Left ventricle myocardium inferior (tissue), 1 donor: ENCODE results near the gene MGLL. TPM values are rescaled to one million over a fixed set of nuclear protein-coding genes. Genes with fewer than 3 reads are reported as not detected.

Source experiments
- DNase-seq: peaks from one replicate; pipeline ENCODE4 v3.0.0-alpha.2; 2020
- H3K27ac ChIP-seq: fragments of 200-600 bp; replicated peaks from 2 replicates; pipeline ENCODE4 v1.8.0; 2021
- H3K27me3 ChIP-seq: fragments of 200-600 bp; 2 replicates; pipeline ENCODE4 v1.8.0; 2021; ENCODE audit warnings: low read depth
- H3K36me3 ChIP-seq: fragments of 200-600 bp; 2 replicates; pipeline ENCODE4 v1.8.0; 2021
- H3K4me1 ChIP-seq: fragments of 200-600 bp; 2 replicates; pipeline ENCODE4 v1.8.0; 2021
- H3K4me3 ChIP-seq: fragments of 200-600 bp; 2 replicates; pipeline ENCODE4 v1.8.0; 2021; ENCODE audit warnings: mild to moderate bottlenecking, moderate library complexity
- H3K9me3 ChIP-seq: fragments of 200-600 bp; replicated peaks from 2 replicates; pipeline ENCODE4 v1.8.0; 2021
- intact Hi-C: fragments of 100-400 bp; cut with micrococcal nuclease; formaldehyde crosslinking; loops from one replicate; pipeline ENCODE4 v1.11.0; 2022
- total RNA-seq: library from RNA; stranded (reverse); fragmentation: NEBNext Ultra II Directional; extraction: Animal tissue kit (Norgen Biotek cat#: 25700); gene quantifications from one replicate; pipeline ENCODE4 v1.2.1, GENCODE V29; 2021
- TF ChIP-seq, protein P1 (sequence below): fragments of 200-600 bp; IDR thresholded peaks from 2 replicates; pipeline ENCODE4 v1.8.0; 2021; ENCODE audit warnings: antibody characterized with exemption, mild to moderate bottlenecking, borderline replicate concordance
- donor health status: DM: no; HTN: yes; CAD: no; lungs with severe emphysema.

MGLL gene
- total RNA-seq, 1 donor from 2014 or later: 67.0 TPM

DNA sequence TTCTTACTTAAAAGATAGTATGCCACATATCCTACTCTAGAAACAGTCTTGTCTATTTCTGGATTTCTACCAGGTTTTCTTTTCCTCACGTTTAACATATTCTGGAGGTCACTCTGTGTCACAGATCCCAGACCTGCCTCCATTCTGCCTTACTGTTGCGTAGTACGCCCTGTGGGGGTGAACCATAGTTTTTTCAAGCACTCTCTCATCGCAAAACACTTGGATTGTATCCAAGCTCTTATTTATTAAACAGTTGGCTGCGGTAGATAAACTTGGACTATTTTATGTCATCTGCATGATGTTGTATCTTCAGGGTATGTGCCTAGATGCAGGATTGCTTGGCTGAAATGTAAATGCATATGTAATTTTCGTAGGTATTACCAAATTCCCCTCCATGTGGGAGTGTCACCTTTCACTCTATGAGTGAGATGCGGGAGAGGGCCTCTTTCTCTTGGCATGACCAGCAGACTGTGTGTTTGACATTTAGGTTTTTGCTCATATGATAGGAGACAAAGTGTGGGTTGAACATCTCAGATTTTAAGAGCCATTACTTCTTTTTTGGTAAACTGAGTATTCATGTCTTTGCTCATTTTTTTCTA is 93.8 kb downstream of the MGLL start:
- intact Hi-C loops: no loop called here
- Histone ChIP-seq H3K27me3 (no peaks in the 10 kb centered on the region), H3K27ac (peak overlapping the region; percentile 96), H3K9me3 (no peaks in the 10 kb centered on the region), H3K4me1 (peaks cover 81% of the 10 kb centered on the region), H3K36me3 (peaks cover 11% of the 10 kb centered on the region), H3K4me3 (no peak overlapping the region)
- no peak for DNase-seq
- TF ChIP-seq, protein P1, sequence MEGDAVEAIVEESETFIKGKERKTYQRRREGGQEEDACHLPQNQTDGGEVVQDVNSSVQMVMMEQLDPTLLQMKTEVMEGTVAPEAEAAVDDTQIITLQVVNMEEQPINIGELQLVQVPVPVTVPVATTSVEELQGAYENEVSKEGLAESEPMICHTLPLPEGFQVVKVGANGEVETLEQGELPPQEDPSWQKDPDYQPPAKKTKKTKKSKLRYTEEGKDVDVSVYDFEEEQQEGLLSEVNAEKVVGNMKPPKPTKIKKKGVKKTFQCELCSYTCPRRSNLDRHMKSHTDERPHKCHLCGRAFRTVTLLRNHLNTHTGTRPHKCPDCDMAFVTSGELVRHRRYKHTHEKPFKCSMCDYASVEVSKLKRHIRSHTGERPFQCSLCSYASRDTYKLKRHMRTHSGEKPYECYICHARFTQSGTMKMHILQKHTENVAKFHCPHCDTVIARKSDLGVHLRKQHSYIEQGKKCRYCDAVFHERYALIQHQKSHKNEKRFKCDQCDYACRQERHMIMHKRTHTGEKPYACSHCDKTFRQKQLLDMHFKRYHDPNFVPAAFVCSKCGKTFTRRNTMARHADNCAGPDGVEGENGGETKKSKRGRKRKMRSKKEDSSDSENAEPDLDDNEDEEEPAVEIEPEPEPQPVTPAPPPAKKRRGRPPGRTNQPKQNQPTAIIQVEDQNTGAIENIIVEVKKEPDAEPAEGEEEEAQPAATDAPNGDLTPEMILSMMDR: no peak

DNA sequence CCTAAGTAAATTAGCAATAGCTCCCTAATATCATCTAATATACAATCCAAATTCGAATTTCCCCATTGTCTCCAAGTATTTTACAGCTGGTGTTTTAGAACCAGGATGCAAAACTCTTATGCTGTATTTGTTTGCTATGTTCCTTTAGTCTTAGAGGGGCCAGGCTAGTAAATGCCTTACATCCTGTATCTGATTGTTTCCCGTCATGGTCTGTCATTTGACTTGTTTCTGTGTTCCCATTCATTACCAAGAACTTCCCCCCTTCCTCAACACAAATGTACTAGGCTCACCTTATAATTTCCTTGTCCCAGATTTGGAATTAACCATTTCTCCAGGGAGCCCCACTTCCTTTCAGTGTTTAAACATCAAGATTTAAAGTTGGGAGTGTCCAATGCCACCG is 95.4 kb downstream of the MGLL start:
- Histone ChIP-seq H3K27ac (peak overlapping the region; percentile 96), H3K27me3 (no peaks in the 10 kb centered on the region), H3K4me3 (no peak overlapping the region), H3K36me3 (peaks cover 13% of the 10 kb centered on the region), H3K9me3 (no peaks in the 10 kb centered on the region), H3K4me1 (peaks cover 82% of the 10 kb centered on the region)
- no peak for DNase-seq
- TF ChIP-seq, protein P1: no peak
- intact Hi-C loops: no loop called here

DNA sequence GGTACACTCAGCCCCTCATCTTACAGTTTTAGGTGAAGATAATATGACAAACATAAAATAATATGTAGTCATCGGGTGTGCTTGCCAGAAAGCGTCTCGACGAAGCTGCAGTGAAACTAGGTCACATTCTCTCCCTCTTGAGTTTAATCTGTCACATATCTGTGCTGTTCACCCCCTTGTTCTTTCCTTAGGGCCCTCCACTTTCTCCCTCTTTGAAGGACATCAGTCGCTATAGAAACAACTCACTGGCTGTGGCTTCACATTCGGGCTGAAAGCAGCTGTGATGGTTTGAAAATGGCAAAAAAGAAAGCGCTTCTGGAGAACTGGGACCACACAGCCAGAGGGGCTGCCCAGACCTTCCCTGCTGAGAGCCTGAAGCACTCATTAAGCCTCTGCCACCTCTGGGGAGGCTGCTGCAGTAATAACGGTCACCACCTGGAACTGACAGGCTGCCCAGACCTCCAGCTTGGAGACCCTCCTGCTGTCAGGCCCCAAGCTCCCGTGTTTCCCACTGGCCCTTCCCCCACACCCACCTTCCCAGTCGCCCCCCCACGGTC is 99.2 kb downstream of the MGLL start:
- TF ChIP-seq, protein P1: no peak
- Histone ChIP-seq H3K36me3 (peaks cover 31% of the 10 kb centered on the region), H3K27ac (peak overlapping the region; percentile 96), H3K9me3 (no peaks in the 10 kb centered on the region), H3K4me3 (no peak overlapping the region), H3K4me1 (peaks cover 83% of the 10 kb centered on the region), H3K27me3 (no peaks in the 10 kb centered on the region)
- intact Hi-C loops: no loop called here
- DNase-seq: no peak

DNA sequence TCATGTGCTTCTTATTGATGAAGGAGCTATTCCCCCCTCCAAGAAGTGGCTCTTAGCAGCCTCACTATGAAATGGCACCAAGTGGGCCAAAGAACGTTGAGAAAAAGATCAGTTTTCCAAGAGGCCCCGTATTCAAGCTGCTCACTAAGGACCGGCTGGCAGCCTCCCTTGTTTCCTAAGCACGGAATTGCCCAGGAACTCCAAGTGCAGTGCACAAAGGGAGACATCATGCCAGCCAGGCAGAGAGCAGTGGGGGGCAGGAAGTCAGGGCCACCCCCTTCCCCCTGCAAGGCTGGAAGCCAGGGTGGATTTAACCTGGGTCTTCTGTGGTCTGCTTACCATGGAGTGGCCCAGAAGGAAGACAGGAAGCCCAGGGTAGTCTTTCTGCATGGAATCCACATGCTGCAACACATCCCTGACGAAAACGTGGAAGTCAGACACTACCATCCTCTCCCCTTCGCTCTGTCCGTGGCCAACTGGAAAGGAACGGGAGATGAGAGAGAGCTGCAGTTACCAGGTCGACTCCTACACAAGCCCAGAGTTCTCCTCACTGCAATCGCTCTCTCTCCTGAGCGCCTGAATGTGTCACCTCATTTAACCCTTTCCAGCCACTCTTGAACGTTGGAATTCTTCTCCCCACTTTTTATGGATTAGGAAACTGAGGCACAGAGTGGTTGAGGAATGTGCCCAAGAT is 100.1 kb downstream of the MGLL start:
- DNase-seq: no peak
- H3K27me3 ChIP-seq: no peaks in the 10 kb centered on the region
- intact Hi-C loops: no loop called here
- peaks cover 89% of the 10 kb centered on the region for H3K4me1 ChIP-seq
- TF ChIP-seq, protein P1: no peak
- H3K9me3 ChIP-seq: no peaks in the 10 kb centered on the region
- peaks cover 31% of the 10 kb centered on the region for H3K36me3 ChIP-seq
- peak overlapping the region; percentile 96 for H3K27ac ChIP-seq
- H3K4me3 ChIP-seq: no peak overlapping the region

DNA sequence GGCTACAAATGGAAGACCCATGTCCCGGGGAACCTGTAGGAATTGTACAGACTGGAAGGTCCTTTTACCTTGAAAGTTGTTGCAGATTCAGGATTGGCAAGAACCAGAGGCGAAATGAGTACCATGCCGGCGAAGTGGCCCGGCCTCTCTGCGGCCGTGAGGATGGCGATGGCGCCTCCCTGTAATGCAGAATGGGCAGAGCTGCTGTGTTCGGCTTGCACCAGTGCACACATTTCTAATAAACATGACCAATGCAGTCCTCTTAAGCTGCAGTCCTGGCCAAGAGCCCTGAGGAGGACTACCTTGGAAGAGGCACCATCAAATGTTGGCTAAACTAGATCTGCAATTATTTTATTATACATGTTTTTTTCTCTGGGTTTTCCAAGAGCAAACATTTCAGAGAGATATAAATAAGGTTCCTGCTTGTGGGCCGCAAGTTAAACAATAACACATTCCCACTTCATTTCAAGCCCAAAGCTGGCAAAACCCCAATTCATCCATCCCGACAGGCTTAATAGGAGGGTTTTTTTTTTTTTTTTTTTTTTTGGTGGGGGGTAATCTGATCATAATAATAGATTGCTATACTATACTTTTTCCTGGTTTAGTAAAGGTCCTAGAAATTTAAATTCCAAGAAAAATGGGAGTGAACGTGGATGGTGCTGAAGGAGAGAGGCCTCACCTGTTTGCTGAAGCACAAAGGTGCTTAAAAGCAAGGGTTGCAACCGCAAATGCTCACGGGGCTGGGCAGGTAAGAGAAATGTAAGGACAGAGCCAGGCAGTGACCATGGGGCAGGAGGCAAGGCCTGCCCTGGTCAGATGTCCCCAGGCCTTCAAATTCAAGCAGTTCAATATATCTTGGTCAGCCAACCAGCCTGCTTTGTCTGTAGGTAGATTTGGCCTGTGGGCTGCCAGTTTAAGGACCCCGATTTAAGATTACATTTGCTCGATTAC is 101.1 kb downstream of the MGLL start:
- no peak for DNase-seq
- intact Hi-C loops: no loop called here
- no peak overlapping the region for H3K4me3 ChIP-seq
- H3K9me3 ChIP-seq: no peaks in the 10 kb centered on the region
- H3K36me3 ChIP-seq: peaks cover 36% of the 10 kb centered on the region
- H3K27ac ChIP-seq: peak overlapping the region; percentile 96
- peaks cover 92% of the 10 kb centered on the region for H3K4me1 ChIP-seq
- TF ChIP-seq, protein P1: no peak
- no peaks in the 10 kb centered on the region for H3K27me3 ChIP-seq
